Body of pancreas (tissue), 4 donors: Measurements from ENCODE around the gene MOXD1.

ENCODE experiments used
- CTCF ChIP-seq, 7 experiments: fragments of 450-650 bp in 4 of 7; fragments of 200-600 bp in 3 of 7; sonication (generic) in 3 of 7; IDR thresholded peaks; one replicate each; pipeline ENCODE4 v1.5.1; 2016 to 2019; ENCODE audit warnings: antibody characterized with exemption in 7 of 7
- POLR2A ChIP-seq, 3 donors: fragments of 450-650 bp; IDR thresholded peaks; one replicate each; pipeline ENCODE4 v1.6.1; 2016; ENCODE audit warnings: antibody characterized with exemption in 3 of 3, mild to moderate bottlenecking in 2 of 3

- no peak for TF ChIP-seq CTCF (IDR thresholded peaks at IDR 0.05)
- no peak for TF ChIP-seq POLR2A (IDR thresholded peaks at IDR 0.05)
Observed at GRCh38 chr6:132391391-132392269, 9.6 kb downstream of the MOXD1 start.
